ENCODE data around the gene SEMA4A.
"Not testable (repeated sequence)": the region's sequence is repeated elsewhere in the genome, so short reads cannot be mapped to it uniquely, and the experiment has no call there.

Gene SEMA4A

DNA sequence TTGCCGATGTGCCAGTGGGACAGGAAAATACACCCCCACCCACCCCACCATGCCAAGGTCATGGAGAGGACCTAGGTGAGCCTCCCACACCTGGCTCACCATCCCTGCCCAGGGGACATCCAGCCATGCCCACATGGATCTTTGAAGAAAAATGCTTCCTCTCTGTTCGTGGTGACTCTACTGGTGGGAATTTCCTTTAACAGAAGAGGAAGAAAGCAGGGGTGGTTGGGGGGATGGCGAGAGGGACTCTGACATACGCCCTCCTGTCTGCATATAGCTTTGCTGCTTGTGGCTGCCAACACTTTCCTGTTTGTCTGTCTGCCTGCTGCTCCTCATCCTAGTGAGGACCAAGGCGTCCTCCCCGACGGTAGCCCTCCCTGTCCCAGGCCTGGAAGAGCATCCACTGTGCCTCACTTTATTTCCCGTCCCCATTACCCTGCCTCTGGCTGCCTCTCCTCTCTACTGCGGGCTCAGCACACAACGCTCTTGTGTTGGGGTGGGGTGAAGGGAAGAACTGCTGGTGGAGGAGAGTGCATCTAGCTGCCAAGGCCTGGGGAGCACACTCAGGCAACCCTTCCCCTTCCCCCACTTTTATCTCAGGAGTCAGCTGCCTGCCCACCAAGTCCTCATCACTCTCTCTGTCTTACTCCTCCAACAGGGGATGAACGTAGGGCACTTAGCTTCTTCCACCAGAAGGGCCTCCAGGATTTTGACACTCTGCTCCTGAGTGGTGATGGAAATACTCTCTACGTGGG is 2.5 kb downstream of the SEMA4A start:
- in situ Hi-C loops (cut with MboI; ENCODE audit: low sequenced_read_pairs) = no loop called here

DNA sequence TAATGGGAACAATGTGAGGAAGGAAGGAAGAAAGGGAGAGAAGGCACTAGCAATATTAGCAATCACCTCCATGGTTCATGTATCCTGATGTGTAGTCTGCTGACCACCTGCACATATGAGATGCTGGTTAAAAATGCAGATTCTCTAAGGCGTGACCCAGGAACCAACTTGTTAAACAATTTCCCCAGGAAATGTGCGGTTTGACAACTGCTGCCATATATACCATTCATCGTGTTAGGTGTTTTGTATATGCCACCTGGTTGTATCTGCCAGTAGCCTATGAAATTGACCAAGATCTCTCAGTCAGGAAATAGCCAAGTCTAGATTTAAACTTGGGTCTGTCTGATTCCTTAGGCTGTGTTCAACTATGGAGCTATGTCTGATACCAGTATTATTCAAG is 4.1 kb downstream of the SEMA4A start:
- in situ Hi-C loops (cut with MboI; ENCODE audit: low sequenced_read_pairs) = no loop called here

DNA sequence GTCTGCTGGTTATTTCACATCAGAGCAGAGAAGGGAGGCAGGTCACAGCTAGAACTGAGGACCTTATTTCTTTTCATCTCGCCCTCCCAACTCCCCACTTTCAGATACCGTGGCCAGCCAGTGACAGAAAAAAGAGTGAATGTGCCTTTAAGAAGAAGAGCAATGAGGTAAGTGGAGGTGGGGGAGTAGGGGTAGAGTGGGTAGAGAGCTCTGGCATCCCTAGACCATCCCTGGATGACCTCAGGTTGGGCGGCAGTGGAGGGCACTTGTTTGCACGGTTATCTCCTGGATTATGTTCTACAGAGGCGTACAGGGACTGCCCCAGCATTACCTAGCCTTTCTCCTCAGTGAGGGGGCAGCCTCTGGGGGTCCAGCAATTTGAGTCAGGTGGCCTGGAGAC is 4.6 kb downstream of the SEMA4A start:
- in situ Hi-C loops (cut with MboI; ENCODE audit: low sequenced_read_pairs) = no loop called here

DNA sequence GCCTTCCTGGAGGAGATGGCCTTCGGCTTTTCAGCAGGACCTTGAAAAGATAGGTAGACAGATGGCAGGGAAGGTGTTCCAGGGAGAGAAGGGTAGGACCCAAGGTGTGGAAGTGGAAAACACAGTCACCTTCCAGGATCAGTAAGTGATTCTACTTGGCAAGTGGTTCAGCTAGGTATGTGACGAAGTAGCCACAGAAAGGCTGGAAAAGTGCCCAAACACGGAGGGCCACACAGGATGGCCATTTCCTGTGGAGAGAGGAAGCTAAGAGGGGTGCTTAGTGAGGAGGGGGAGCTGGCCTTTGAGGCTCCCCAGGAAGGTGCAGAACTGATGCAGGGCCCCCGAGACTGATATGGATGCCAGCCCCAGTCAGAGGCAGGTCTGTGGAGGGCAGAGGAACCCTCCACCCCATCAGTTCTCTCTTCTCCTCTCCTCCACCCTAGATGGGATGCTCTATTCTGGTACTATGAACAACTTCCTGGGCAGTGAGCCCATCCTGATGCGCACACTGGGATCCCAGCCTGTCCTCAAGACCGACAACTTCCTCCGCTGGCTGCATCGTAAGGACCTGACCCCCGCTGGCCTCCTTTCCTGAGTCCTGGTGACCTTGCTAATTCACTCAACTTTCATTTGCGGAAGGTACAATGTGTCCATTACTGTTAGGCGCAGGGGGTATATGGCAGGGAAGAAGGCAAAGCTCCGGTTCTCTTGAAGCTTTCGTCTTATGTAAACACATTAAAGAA is 6.8 kb downstream of the SEMA4A start:
- in situ Hi-C loops (cut with MboI; ENCODE audit: low sequenced_read_pairs) = no loop called here

DNA sequence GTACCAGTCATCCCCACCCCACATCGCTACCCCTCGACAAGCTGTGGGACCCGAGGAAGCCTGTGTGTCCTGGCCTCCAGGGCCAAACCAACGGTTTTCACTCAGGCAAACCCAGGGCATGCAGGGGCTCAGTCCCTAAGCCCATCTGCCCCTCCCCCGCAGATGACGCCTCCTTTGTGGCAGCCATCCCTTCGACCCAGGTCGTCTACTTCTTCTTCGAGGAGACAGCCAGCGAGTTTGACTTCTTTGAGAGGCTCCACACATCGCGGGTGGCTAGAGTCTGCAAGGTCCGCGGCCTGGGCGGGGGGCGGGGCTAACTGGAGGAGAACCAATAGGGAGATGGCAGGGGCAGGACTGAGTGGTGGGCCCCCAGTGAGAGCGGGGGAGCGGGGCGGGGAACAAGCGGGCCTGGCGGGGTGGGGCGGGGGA is 7.4 kb downstream of the SEMA4A start:
- in situ Hi-C loops (cut with MboI; ENCODE audit: low sequenced_read_pairs) = no loop called here

DNA sequence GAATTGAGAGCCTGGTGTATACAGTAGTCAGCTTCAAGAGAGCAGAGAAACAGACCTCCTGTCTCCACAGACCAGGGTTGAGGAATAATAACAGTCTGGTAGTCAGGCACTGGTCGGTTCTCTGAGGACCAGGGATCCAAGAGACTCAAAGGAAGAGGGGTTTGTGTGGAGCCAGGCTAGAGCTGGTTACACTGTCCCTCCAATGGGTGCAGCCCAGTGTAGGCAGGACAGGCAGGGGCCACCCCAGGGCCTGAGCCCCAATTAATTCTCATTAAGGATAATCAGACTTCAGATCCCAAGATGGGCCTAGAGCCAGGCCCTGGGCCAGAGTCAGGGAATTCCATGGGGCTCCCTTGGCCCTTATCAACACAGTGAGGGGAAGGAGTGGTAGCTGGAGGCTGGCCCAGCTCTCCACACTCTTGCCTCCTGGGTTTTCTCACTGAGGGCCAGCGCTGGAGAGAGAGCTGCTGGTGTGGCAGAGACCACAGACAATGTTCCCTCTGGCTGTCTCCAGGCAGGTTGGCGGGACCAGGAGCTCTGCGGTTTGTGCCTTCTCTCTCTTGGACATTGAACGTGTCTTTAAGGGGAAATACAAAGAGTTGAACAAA is 9.1 kb downstream of the SEMA4A start:
- in situ Hi-C loops (cut with MboI; ENCODE audit: low sequenced_read_pairs) = no loop called here

DNA sequence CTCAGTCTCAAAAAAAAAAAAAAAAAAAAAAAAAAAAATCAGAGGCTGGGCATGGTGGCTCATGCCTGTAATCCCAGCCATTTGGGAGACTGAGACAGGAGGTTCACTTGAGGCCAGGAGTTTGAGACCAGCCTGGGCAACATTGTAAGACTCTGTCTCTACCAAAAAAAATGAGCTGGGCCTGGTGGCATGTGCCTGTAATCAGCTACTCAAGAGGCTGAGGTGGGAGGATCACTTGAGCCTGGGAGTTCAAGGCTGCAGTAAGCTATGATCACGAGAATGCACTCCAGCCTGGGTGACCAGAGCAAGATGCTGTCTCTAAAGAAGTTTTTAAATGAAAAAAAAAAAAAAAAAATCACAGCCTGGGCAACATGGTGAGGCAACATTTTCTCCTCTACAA is 10.3 kb downstream of the SEMA4A start:
- in situ Hi-C loops (cut with MboI; ENCODE audit: low sequenced_read_pairs) = no loop called here

DNA sequence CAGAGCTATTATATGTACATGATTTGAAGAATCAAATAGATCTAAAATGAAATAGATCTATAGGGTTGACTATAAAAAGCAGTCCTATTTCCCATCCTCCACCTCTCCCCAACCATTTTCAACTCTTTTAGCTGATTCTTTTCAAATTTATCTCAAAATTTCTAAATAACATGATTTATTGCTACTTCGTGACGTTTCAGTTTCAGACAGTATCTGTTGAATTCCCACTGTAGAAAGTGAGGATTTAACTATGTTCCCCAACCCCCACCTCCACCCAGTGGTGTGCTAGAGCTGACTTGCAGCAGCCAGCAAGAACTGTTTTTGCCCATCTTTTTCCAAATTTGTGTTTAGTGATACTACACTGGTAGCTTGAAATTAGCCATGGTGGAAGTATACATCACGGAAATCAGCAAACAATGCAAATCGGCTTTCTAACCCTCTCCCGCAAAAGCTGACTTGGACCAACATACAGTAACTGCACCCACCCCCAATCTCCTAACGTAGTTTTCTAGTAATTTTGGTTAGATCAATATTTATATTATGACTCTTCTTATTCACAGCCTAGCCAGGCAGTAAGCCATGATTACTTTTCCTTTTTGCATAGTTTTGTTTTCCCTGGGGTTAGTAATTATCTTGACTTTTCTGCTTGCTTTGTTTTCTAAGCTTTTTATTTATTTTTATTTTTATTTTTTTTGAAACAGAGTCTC is 10.9 kb downstream of the SEMA4A start:
- in situ Hi-C loops (cut with MboI; ENCODE audit: low sequenced_read_pairs) = no loop called here

DNA sequence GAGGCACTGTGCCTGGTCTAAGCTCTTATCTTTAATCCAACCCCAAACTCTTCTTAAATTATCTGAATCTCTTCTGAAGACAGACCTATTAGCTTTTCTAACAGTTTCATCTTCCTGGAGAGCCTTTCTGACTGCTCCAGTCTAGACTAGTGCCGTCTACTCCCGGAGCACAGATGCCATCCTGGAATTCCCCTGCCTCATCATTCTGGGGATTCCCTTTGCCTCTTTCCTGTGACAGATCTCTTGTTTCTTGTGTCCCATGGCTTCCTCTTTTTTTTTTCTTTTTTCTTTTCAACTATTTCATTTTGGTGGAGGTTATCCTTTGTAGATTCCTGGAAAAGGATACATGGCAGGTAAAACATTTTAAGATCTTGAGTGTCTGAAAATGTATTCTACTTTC is 11.7 kb downstream of the SEMA4A start:
- in situ Hi-C loops (cut with MboI; ENCODE audit: low sequenced_read_pairs) = no loop called here

DNA sequence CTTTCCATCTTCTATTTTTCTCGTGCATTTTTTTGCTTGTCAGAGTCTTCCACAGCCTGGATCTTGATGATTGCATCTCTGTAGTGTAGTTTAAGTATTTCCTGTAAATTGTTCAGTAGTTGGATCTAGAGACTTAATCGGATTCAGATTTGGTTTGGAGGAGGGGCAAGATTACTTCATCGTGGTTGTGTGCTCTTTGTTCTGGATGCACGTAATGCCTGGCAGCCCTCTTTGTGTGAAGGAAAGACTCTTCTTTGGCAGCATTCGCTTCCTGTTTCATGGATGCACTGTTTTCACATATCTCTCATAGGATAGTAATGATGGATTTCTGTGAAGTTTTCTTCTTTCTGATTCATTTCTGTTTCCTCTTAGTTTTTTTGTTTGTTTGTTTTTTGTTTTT is 14.2 kb downstream of the SEMA4A start:
- in situ Hi-C loops (cut with MboI; ENCODE audit: low sequenced_read_pairs) = no loop called here

DNA sequence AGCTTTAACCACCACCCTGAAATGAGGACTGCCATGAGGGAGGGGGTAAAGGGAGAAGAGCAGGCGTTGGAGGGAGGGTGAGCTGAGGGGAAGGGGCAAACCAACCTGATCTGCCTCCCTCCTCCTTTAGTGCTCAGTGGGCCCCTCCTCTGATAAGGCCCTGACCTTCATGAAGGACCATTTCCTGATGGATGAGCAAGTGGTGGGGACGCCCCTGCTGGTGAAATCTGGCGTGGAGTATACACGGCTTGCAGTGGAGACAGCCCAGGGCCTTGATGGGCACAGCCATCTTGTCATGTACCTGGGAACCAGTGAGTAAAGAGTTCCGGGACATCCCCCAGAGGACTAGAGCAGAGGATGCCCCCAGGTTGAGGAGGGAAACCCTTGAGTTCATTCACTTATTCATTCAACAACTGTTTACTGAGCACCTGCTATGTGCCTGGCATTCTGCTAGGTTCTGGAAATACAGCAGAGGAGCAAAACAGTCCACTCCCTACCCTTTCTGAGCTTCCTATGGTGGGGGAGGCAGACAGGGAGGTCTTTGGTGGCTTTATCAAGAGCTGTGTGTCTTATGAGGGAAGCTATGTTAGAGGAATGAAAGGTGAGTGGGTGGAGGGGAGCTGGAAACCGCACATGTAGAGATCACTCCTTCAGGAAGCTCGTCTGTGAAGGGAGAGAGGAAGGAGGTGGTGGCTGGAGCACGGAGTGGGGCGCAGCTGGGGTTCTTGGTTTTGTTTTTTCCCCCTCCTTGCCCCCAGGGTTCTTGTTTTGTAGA is 19.5 kb downstream of the SEMA4A start:
- in situ Hi-C loops (cut with MboI; ENCODE audit: low sequenced_read_pairs) = no loop called here

DNA sequence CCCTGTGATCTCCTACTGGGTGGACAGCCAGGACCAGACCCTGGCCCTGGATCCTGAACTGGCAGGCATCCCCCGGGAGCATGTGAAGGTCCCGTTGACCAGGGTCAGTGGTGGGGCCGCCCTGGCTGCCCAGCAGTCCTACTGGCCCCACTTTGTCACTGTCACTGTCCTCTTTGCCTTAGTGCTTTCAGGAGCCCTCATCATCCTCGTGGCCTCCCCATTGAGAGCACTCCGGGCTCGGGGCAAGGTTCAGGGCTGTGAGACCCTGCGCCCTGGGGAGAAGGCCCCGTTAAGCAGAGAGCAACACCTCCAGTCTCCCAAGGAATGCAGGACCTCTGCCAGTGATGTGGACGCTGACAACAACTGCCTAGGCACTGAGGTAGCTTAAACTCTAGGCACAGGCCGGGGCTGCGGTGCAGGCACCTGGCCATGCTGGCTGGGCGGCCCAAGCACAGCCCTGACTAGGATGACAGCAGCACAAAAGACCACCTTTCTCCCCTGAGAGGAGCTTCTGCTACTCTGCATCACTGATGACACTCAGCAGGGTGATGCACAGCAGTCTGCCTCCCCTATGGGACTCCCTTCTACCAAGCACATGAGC is 23.3 kb downstream of the SEMA4A start:
- in situ Hi-C loops (cut with MboI; ENCODE audit: low sequenced_read_pairs) = no loop called here

DNA sequence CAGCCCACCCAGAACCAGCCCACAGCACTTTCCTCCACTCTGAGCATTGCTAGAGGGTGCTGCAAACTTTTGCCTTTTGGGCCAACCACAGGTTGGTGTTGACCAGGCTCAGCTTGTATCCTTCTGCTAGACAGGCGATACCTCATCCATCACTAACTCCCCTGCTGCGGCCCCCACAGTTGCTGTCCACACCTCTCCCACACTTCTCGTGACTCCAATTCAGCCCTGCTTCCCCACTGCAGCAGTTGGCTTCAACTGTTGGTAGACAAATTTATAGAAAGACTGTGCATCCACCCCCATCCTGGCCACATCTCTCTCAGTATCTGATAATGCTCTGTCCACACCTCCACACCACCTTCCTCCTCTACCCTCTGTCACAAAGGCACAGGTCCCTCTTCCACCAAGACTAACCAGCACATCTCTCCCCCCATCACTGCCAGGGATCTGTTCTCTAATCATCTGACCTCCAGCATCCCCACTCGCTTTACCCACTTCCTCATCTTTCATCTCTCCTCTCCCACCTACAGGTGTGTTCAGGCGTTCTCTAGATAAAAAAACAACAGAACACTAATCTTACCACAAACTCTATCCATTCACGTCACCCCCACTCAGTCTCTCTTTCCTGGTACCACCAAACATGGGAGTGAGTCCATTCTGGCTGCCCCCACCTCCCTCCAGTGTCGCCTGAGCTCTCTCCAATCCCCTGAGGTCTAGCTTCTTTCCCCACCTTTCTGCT is 24.7 kb downstream of the SEMA4A start:
- in situ Hi-C loops (cut with MboI; ENCODE audit: low sequenced_read_pairs) = no loop called here

DNA sequence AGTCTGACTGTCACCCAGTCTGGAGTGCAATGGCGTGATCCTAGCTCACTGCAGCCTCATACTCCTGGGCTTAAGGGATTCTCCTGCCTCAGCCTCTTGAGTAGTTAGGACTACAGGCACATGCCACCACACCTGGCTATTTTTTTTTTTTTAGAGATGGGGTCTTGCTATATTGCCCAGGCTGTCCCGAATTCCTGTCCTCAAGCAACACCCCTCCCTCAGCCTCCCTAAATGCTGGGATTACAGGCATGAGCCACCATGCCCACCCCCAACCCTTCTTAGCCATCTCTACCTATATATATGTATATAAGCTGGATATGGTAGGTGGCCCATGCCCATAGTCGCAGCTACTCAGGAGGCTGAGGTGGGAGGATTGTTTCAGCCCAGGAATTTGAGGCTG is 27.1 kb downstream of the SEMA4A start:
- in situ Hi-C loops (cut with MboI; ENCODE audit: low sequenced_read_pairs) = no loop called here

DNA sequence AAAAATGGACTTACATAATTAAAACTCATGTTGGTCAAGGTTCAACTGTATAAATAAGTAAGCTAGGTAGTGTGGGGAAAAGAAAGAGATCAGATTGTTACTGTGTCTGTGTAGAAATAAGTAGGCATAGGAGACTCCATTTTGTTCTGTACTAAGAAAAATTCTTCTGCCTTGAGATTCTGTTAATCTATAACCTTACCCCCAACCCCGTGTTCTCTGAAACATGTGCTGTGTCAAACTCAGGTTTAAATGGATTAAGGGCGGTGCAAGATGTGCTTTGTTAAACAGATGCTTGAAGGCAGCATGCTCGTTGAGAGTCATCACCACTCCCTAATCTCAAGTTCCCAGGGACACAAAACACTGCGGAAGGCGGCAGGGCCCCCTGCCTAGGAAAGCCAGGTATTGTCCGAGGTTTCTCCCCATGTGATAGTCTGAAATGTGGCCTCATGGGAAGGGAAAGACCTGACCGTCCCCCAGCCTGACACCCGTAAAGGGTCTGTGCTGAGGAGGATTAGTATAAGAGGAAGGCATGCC is 28.1 kb downstream of the SEMA4A start:
- in situ Hi-C loops (cut with MboI; ENCODE audit: low sequenced_read_pairs) = not testable (repeated sequence)

DNA sequence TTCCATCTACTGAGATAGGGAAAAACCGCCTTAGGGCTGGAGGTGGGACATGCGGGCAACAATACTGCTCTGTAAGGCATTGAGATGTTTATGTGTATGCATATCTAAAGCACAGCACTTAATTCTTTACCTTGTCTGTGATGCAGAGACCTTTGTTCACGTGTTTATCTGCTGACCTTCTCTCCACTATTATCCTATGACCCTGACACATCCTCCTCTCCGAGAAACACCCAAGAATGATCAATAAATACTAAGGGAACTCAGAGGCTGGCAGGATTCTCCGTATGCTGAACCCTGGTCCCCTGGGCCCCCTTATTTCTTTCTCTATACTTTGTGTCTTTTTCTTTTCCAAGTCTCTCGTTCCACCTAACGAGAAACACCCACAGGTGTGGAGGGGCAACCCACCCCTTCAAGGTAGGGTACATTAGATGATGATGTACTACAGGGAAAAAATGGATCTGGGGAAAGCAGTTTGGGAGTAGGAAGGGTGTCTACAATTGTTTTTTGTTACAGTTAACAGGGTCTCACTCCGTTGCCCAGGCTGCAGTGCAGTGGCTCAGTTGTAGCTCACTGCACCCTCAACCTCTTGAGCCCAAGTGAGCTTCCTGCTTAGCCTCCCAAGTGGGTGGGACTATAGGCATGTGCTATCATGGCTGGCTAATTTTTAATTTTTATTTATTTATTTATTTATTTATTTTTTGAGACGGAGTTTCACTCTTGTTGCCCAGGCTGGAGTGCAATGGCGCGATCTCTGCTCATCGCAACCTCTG is 28.8 kb downstream of the SEMA4A start:
- in situ Hi-C loops (cut with MboI; ENCODE audit: low sequenced_read_pairs) = not testable (repeated sequence)

DNA sequence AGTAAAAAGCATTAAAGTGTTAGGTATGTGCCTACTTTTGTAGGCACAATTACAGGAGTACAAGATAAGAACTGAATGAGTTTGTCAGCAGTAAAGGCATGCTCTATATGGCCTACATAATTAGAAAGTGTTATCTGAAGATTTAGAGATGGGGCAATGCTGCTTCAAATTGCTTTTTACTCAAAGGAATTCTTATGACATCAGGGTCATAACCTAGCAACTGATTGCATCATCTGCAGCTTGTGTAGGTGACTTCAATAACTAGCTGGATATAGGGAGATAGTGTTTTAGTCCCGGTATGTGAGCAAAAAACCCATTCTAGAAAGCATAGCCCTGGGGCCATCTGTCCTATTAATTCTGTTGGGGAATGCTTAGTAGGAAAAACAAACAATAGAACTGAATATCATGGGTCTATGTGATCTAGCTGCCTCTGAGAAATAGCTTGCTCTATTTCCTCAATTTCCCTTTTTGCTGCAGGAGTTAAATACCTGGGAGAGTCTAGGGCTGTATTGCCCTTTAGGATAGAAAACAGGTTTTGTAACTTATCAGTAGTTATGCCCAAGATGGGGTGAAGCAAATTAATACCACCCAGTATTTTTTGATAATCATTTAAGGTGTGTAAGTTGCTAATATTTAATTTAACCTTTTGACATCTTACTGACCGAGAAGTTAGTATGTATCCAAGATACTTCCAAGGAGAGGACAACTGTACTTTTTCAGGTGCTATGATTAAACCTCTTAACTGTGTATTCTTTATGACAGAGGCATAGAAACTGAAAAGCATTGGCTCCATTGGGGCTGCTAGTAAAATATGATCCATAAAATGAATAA is 33.2 kb downstream of the SEMA4A start:
- in situ Hi-C loops (cut with MboI; ENCODE audit: low sequenced_read_pairs) = not testable (repeated sequence)

DNA sequence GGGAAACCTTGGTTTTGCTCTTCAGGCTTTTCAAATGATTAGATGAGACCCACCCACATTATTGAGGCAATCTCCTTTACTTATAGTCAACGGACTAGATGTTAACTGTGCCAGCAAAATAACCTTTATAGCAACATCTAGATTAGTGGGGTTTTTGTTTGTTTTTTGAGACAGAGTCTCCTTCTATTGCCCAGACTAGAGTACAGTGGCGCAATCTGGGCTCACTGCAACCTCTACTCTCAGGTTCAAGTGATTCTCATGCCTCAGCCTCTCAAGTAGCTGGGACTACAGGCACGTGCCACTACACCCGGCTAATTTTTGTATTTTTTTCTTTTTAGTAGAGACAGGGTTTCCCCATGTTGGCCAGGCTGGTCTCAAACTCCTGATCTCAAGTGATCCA is 36.9 kb downstream of the SEMA4A start:
- in situ Hi-C loops (cut with MboI; ENCODE audit: low sequenced_read_pairs) = not testable (repeated sequence)
